ENCODE measurements around the gene ZBTB7A. TPM values are rescaled to one million over a fixed set of nuclear protein-coding genes. Genes with fewer than 3 reads are reported as not detected.

ZBTB7A gene
- total RNA-seq, 1 experiment from 2014 or later, result 15.9 TPM

DNA sequence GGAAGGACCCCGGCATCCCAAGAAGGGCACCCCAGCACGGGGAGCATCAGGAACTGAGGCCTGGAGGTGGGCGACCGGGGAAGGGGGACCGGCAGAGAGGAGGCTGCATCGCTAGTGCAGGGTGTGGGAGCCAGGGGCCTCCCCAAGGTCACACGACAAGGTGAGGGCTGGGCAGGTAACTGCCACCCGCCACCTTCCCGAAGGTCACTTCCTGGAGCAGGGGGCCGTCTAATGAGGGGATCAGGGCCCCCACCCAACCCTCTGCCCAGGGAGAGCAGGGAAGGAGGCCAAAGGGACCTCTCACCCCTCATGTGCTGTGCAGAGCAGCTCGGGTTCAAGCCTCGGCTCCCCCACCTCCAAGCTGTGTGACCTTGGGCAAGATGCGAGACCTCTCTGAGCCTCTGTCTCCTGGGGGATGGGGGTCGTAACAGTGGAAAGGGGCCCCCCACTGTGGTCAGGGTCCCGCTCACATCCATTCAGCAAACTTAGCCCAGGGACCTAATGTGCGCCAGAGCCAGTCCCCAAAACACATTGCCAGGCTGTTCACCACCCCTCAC lies 6.0 kb downstream of the ZBTB7A start:
- H3K36me3 ChIP-seq, result peaks cover 70% of the 10 kb centered on the region
- peaks cover 39% of the 10 kb centered on the region for H3K4me1 ChIP-seq (replicated peaks)
- H3K4me3 ChIP-seq, result no peak overlapping the region
- DNase-seq (ENCODE audit: low read depth in 1 of 2, low spot score in 2 of 2), result no peak
- H3K9me3 ChIP-seq (replicated peaks), result no peaks in the 10 kb centered on the region
- H3K27ac ChIP-seq, result no peak overlapping the region
- H3K27me3 ChIP-seq (replicated peaks), result no peaks in the 10 kb centered on the region

DNA sequence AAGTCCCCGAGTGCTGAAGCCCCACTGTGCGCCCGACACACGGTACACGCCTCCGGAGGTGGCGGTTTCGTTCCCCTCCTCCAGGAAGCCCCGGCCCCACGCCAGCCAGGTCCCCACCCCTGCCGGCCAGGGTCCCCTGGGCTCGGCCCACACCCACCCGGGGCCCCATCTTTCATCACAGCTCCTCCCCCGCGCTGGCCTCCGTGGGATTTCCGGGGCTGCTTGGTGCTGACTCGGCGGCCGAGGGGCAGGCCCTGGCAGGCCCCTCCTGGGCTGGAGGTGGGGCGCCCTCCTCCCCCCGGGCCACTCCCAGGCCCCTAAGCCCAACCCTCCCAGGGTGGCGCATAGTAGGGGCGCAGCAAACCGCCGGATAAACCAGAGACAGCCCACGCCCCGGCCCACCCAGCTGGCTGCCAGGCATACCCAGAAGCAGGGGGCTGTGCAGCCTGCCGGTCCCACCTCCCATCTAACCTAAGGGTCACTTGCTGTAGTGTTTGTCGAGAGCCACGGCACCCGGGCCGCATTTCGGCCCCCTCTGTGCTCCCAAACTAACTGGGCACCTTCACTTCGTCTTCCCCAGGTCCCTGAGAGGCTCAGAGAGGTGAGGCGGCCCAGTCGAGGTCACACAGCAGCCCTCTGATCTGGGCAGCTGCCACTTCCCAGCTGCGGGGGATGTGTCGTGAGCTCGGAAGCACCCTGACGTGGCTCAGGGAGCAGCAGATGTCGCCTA lies 6.6 kb downstream of the ZBTB7A start:
- peaks cover 39% of the 10 kb centered on the region for H3K4me1 ChIP-seq (replicated peaks)
- peaks cover 73% of the 10 kb centered on the region for H3K36me3 ChIP-seq
- H3K4me3 ChIP-seq, result no peak overlapping the region
- no peaks in the 10 kb centered on the region for H3K9me3 ChIP-seq (replicated peaks)
- DNase-seq (ENCODE audit: low read depth in 1 of 2, low spot score in 2 of 2), result peak in 1 of 2 experiments; percentile 44
- H3K27ac ChIP-seq, result no peak overlapping the region
- no peaks in the 10 kb centered on the region for H3K27me3 ChIP-seq (replicated peaks)

DNA sequence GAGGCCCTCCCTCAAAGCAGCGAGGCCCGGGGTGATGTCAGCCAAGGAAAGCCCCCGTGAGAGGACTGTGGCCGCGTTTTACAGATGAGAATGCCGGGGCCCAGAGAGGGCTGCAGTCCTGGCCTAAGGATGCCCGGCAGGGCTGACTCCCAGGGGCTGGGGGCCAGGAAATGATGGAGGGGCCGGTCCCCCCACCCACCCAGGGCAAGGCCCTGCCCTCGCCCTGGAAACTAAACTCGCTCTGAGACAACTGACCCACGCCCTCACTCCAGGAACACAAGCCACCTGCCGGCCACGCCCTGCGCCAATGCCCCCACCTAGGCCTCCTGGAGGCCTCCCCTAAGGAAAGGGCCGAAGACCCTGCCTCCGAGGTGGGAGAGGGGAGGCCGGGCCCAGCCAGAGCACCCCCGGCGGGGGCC lies 7.2 kb downstream of the ZBTB7A start:
- H3K36me3 ChIP-seq, result peaks cover 73% of the 10 kb centered on the region
- H3K27ac ChIP-seq, result no peak overlapping the region
- H3K4me1 ChIP-seq (replicated peaks), result peaks cover 34% of the 10 kb centered on the region
- H3K27me3 ChIP-seq (replicated peaks), result no peaks in the 10 kb centered on the region
- no peak for DNase-seq (ENCODE audit: low read depth in 1 of 2, low spot score in 2 of 2)
- H3K4me3 ChIP-seq, result no peak overlapping the region
- H3K9me3 ChIP-seq (replicated peaks), result no peaks in the 10 kb centered on the region

DNA sequence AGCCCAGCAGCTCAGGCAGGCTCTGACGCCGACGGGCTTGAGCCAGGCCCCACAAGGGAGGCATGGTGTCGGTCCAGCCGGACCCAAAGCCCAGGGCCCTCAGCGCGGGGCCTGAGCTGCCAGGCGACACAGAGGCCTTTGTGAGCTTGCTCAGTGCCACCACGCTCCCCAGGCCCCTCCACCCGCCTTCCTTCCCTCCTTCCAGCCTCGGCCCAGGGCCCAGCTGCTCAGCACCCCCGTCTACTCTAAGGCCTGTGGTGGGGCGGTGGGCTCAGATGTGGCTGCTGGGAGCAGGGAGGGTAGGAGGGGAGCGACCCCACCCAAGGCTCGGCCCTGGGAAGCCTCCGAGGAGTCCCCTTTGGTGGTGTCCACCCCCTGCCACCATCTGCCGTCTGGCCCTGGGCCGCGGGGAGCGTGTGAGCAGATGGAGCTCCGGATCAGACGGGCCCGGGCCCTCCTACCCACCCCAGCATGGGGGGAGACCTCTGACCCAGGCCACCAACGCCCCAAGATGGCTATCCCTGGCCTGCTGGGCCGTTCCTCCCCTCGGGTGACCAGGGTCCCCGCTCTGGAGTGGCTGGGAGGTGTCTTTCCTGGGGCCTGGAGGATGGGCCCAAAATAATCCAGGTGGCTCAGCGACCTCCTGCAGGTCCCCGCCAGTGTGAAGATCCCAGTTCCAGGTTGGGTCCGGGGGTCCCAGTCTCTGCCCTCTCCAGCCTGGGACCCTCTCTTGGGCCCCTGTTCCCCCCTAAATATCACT lies 7.8 kb downstream of the ZBTB7A start:
- H3K27me3 ChIP-seq (replicated peaks), result no peaks in the 10 kb centered on the region
- peaks cover 73% of the 10 kb centered on the region for H3K36me3 ChIP-seq
- peak overlapping the region; percentile 32; the same call in 1 of the 2 replicates for H3K27ac ChIP-seq
- DNase-seq (ENCODE audit: low read depth in 1 of 2, low spot score in 2 of 2), result peak in 1 of 2 experiments; percentile 45
- H3K4me3 ChIP-seq, result no peak overlapping the region
- peaks cover 28% of the 10 kb centered on the region for H3K4me1 ChIP-seq (replicated peaks)
- H3K9me3 ChIP-seq (replicated peaks), result no peaks in the 10 kb centered on the region

DNA sequence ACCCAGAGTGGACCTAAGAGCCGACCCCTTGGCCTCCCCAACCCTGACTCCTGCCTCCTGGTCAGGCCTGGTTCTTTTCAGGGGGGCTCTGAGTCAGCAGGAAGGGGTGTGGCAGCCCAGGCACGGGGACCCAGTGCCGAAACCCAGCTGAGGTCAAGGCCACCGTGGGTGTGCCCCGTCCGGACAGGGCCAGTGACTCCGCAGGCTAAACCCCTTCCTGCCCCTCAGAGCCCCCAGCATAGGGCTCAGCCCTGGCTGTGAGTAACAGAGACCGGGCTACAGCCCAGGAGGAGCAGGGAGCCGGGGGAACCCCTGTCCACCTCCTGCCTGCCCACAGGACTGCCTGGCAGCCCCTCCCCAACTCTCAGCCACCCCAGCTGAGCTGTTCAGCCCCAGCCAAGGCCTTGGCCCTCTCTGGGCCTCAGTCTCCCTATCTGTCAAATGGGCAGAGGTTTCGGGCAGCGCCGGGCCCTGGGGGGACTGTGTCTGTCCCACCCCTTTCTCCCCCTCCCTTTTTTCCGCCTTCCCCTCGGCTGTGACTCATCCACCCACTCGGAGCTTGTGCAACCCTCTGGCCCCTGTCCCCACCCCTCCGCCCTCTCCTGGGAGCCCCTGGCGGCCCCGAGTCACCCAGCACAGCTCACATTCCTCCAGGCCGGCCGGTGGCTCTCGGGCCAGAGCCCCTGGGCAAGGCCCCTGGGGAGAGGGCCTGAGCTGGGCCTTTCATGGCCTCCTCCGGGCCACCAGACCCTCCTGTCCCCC lies 8.6 kb downstream of the ZBTB7A start:
- Histone ChIP-seq H3K27me3 (replicated peaks) (no peaks in the 10 kb centered on the region), H3K4me3 (no peak overlapping the region), H3K9me3 (replicated peaks) (no peaks in the 10 kb centered on the region), H3K4me1 (replicated peaks) (peaks cover 22% of the 10 kb centered on the region), H3K27ac (peak overlapping the region; percentile 32), H3K36me3 (peaks cover 73% of the 10 kb centered on the region)
- peak; percentile 56 to 90 for DNase-seq (ENCODE audit: low read depth in 1 of 2, low spot score in 2 of 2)

DNA sequence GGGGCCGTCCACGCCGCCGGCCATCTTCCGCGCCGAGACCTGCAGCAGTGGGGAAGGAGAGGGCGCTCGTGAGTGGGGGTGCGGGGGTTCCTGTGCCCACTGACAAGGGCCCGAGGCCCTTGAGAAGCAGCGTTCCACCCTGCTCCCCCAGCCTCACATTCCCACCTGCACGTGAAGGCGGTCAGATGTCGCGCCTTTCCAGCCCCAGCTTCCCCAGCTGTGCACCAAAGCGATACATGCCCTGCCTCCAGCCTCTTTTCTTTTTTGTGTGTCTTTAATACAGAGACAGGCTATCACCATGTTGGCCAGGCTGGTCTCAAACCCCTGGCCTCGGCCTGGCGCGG lies 11.5 kb downstream of the ZBTB7A start:
- H3K4me1 ChIP-seq (replicated peaks), result peaks cover 32% of the 10 kb centered on the region
- H3K9me3 ChIP-seq (replicated peaks), result no peaks in the 10 kb centered on the region
- H3K27me3 ChIP-seq (replicated peaks), result no peaks in the 10 kb centered on the region
- H3K4me3 ChIP-seq, result no peak overlapping the region
- no peak overlapping the region for H3K27ac ChIP-seq
- DNase-seq (ENCODE audit: low read depth in 1 of 2, low spot score in 2 of 2), result no peak
- peaks cover 74% of the 10 kb centered on the region for H3K36me3 ChIP-seq

DNA sequence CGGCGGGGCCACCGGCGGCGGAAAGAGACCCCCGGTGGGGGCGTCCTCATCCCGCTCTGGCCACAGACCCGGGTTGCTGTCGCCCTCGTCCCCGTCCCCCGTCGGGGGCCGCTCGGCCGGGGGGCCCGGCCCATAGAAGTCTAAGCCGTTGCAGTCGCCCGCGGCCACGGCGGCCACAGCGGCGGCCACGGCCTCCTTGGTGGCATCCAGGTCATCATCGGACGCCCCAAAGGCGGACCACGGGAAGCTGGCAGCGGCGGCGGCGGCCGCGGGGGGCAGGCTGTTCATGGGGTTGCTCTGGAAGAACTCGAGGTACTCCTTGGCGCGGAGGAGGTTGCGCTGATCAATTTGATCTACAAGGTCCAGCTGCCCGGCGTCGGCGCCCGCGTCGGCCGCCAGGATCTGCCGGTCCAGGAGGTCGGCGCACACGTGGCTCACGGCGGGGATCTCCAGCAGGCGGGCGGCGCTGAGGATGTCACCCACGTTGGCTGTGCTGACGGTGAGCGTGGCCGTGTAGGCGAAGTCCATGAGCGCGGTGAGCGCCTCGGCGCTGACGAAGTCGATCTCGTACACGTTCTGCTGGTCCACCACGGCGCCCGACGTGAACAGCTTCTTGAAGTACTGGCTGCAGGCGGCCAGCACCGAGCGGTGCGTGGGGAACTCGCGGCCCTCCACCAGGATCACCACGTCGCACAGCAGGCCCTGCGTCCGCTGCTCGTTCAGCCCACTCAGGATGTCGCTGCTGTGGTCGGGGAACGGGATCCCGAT lies 12.1 kb downstream of the ZBTB7A start:
- Histone ChIP-seq H3K4me3 (no peak overlapping the region), H3K9me3 (replicated peaks) (no peaks in the 10 kb centered on the region), H3K27me3 (replicated peaks) (no peaks in the 10 kb centered on the region), H3K27ac (no peak overlapping the region), H3K36me3 (peaks cover 74% of the 10 kb centered on the region), H3K4me1 (replicated peaks) (peaks cover 30% of the 10 kb centered on the region)
- no peak for DNase-seq (ENCODE audit: low read depth in 1 of 2, low spot score in 2 of 2)

DNA sequence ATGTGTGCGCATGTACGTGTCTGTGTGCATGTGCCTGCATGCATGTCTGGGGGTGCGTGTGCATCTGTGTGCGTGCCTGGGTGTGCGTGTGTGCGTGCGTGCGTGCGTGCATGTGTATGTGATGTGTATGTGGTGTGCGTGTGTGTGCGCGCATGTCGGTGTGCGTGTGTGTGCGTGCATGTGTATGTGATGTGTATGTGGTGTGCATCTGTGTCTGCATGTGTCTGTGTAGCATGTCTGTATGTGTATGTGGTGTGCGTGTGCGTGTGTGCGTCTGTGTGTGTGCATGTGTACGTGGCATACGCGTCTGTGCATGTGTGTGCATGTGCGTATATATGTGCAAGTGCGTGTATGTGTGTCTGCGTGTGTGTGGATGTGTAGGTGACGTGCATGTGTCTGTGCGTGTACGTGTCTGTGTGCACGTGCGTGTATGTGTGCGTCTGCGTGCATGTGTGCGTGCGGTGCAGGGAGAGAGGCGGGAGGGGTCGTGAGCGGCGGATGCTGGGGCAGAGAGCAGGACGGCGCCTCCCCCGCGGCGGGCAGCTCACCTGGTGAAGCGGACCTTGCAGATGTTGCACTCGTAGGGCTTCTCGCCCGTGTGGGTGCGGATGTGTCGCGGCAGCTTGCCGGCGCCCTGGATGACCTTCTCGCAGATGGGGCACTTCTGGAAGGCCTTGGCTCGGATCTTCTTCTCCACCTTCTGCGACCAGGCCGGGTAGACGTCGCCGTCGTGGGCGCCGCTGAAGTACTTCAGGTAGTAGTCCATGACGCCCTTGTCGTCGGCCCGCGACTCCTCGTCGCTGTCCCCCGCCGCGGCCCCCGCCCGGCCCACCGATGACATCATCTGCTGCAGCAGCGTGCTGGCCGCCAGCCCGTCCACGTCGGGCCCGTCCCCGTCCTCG lies 13.0 kb downstream of the ZBTB7A start:
- Histone ChIP-seq H3K4me1 (replicated peaks) (peaks cover 21% of the 10 kb centered on the region), H3K36me3 (peaks cover 70% of the 10 kb centered on the region), H3K27ac (no peak overlapping the region), H3K4me3 (no peak overlapping the region), H3K27me3 (replicated peaks) (no peaks in the 10 kb centered on the region), H3K9me3 (replicated peaks) (no peaks in the 10 kb centered on the region)
- no peak for DNase-seq (ENCODE audit: low read depth in 1 of 2, low spot score in 2 of 2)

DNA sequence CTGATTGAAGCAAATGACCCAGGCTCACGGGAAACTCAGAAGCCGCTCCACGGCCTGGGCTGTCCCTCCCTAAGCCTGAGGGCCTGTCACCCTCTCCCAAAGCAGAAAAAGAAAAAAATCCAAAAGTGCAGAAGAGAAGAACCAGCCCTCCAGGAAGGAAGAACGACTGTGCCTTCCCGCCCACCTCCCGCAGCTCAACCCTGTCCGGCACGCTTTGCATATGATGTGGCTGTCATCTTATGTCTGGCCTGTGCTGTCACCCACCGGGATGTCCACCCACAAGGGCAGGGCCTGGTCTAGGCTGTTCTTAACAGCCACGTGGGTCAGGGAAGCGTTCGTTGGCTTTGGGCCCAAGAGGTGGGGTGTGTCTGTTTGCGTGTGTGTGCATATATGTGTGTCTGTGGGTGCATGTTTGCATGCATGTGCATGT lies 13.7 kb downstream of the ZBTB7A start:
- Histone ChIP-seq H3K4me3 (no peak overlapping the region), H3K27ac (no peak overlapping the region), H3K36me3 (peaks cover 76% of the 10 kb centered on the region), H3K9me3 (replicated peaks) (no peaks in the 10 kb centered on the region), H3K27me3 (replicated peaks) (no peaks in the 10 kb centered on the region), H3K4me1 (replicated peaks) (peaks cover 14% of the 10 kb centered on the region)
- no peak for DNase-seq (ENCODE audit: low read depth in 1 of 2, low spot score in 2 of 2)

DNA sequence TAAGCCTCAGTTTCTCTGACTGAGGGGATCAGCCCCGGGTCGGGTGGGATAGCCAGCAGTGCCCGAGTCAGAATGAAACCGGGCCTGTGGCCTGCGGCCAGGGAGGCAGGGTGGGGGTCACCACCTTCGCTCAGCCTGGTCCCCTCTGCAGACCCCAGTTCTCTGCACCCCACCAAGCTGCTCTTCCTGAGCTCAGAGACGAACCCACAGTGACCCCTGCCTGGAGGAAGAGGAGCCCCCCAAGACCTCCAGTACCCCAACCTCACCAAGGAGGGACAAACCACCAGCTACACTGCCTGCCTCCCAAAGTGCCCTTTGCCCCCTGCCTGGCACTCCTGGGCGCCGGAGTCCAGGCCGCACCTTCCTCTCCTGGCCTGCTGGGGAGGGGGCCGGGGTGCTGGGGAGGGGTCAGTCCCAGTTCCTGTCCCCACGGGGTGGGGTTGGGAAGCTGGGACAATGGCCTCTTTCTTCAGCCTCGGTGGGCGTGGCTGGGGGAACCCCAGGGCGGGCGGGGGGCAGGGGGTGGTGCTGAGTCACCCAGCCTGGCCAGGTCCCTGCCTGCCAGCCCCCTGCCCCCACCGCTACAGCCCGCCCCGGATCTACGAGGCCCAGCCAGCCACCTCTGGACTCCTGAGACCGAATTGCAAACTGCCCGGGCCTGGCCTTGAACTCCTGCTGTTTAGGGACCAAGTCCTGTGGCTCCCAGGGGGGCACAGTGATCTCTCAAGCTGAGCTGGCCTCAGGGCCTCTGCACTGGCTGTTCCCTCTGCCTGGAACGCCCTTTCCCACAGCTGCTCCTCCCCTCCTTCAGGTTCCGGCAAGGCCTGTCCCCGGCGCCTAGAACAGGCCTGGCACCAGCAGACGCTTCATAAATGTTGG lies 14.3 kb downstream of the ZBTB7A start:
- H3K4me3 ChIP-seq, result no peak overlapping the region
- H3K27me3 ChIP-seq (replicated peaks), result no peaks in the 10 kb centered on the region
- H3K36me3 ChIP-seq, result peaks cover 75% of the 10 kb centered on the region
- DNase-seq (ENCODE audit: low read depth in 1 of 2, low spot score in 2 of 2), result no peak
- H3K9me3 ChIP-seq (replicated peaks), result no peaks in the 10 kb centered on the region
- H3K27ac ChIP-seq, result peak overlapping the region; percentile 42; the same call in 1 of the 2 replicates
- H3K4me1 ChIP-seq (replicated peaks), result peaks cover 11% of the 10 kb centered on the region

DNA sequence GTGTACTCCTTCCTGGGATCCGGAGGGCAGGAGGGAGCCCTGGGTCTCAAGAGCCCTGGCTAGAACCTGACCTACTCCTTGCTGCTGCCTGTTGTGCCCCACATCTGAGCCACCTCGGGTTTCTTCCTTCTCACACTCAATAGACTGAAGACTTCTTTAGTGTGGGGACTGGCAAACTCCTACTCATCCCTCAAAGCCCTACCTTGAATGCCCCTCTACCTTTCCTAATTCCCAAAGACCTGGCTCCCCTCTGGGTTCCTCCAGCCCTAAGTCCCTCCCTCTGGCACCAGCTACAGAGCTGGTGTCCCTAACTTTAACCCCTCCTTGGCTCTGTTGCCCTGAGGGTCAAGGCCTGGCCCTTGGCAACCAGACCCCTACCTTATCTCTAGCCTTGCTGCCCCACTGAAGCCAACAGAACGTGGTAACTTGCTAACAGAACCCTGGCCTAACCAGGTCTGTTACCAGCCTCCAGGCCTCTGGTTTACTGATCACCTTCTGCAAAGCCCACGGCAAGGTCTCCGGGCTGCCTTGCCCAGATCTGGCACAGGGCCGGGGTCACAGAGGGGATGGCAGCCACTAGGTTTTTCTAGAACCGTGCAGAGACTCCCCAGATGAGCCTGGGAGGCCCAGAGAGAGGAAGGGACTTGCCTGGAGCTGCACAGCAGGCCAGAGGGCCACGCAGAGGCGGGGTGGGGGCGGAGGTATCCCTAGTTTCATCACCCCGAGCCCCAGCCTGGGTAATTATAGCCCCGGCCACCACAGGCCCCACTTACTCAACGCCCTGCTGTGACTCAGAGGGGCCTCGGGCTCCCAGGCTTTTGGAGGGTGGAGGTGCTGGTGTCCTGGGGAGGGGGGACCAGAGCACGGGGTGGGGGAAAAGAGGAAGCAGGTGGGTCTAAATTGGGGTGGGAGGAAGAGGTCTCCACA lies 15.3 kb downstream of the ZBTB7A start:
- H3K9me3 ChIP-seq (replicated peaks), result no peaks in the 10 kb centered on the region
- H3K36me3 ChIP-seq, result peaks cover 71% of the 10 kb centered on the region
- no peak overlapping the region for H3K27ac ChIP-seq
- DNase-seq (ENCODE audit: low read depth in 1 of 2, low spot score in 2 of 2), result peak in 1 of 2 experiments; percentile 44
- H3K4me1 ChIP-seq (replicated peaks), result peaks cover 11% of the 10 kb centered on the region
- H3K4me3 ChIP-seq, result no peak overlapping the region
- no peaks in the 10 kb centered on the region for H3K27me3 ChIP-seq (replicated peaks)
